ENCODE results near the gene MXRA7.

GRCh38 chr17:76734080-76734840, 23.5 kb upstream of the MXRA7 start:
- TF ChIP-seq EZH2 (IDR thresholded peaks at IDR 0.05; ENCODE audit: insufficient read depth, poor library complexity, severe bottlenecking) (no peak), EZH2phosphoT487 (IDR thresholded peaks at IDR 0.05; ENCODE audit: insufficient read depth, low read depth) (no peak)
